SH-SY5Y (cell line): ENCODE measurements around the gene DNAH9.

Source experiments
- GATA2 ChIP-seq: IDR thresholded peaks from 2 replicates; pipeline ENCODE4 v1.6.1; 2011; ENCODE audit warnings: mild to moderate bottlenecking, low read depth, low read length
- GATA3 ChIP-seq: IDR thresholded peaks from 2 replicates; pipeline ENCODE4 v1.6.1; 2011; ENCODE audit warnings: low read depth, mild to moderate bottlenecking, low read length, moderate library complexity

DNA sequence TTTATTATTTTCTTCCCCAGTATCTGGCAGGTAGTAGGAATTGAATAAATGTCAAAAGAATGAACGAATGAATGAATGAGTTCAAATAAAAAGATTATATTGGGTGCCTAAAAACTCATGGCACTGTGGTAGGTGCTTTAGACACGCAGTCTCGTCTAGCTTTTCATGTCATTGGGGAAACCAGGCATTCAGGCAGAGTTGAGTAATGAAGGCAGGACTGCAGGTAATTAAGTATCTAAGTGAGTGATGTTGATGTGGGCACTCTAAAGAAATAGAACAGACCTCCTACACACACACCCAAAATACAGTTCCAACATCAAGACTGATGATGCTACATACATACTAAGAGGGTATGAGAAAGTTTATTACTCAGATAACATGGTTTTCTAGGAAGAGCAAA is 302.4 kb downstream of the DNAH9 start:
- TF ChIP-seq GATA3 (no peak), GATA2 (no peak)
